GM12801 (cell line): ENCODE results near the gene PCBP3.

Experiments
- TF ChIP-seq, protein P1 (sequence below): IDR thresholded peaks from one replicate; pipeline ENCODE4 v1.5.1; 2011; ENCODE audit warnings: control low read depth; ENCODE audit not compliant: insufficient read length; ENCODE audit errors: extremely low read depth

Gene PCBP3

DNA sequence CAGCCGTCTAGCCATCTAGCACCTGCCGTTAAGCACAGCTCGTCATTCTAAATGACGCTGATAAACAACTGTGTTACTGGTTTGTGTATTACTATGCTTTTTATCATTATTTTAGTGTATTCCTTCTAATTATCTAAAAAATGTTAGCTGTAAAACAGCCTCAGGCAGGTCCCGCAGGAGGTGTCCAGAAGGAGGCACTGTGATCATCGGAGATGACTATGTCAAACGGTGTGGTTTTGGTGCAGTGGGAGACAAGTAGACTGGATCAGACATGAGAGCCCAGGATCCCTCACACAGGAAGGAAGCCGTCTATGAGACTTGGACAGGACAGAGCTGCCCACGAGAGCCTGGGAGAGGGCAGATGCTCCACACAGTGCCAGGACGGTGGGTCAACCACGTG is 282.8 kb downstream of the PCBP3 start:
- TF ChIP-seq, protein P1, sequence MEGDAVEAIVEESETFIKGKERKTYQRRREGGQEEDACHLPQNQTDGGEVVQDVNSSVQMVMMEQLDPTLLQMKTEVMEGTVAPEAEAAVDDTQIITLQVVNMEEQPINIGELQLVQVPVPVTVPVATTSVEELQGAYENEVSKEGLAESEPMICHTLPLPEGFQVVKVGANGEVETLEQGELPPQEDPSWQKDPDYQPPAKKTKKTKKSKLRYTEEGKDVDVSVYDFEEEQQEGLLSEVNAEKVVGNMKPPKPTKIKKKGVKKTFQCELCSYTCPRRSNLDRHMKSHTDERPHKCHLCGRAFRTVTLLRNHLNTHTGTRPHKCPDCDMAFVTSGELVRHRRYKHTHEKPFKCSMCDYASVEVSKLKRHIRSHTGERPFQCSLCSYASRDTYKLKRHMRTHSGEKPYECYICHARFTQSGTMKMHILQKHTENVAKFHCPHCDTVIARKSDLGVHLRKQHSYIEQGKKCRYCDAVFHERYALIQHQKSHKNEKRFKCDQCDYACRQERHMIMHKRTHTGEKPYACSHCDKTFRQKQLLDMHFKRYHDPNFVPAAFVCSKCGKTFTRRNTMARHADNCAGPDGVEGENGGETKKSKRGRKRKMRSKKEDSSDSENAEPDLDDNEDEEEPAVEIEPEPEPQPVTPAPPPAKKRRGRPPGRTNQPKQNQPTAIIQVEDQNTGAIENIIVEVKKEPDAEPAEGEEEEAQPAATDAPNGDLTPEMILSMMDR = no peak

DNA sequence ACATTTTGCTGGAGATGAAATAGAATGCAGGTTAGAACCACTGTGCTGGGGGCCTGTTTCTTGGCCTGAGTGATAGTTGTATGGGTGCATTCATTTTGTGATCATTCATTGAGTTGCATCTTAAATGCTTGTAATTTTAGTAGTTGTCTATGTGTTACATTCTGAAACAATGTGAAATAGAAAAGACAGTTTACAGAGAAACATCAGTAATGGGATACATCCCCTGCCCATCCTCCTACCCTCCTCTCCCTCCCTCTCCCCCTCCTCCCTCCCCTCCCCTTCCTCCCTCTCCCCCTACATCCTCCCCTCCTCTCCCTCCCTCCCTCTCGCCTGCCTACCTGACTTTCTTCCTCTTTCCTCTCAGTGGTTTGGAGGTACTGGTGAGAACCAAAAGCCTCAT is 283.5 kb downstream of the PCBP3 start:
- TF ChIP-seq, protein P1 = no peak

DNA sequence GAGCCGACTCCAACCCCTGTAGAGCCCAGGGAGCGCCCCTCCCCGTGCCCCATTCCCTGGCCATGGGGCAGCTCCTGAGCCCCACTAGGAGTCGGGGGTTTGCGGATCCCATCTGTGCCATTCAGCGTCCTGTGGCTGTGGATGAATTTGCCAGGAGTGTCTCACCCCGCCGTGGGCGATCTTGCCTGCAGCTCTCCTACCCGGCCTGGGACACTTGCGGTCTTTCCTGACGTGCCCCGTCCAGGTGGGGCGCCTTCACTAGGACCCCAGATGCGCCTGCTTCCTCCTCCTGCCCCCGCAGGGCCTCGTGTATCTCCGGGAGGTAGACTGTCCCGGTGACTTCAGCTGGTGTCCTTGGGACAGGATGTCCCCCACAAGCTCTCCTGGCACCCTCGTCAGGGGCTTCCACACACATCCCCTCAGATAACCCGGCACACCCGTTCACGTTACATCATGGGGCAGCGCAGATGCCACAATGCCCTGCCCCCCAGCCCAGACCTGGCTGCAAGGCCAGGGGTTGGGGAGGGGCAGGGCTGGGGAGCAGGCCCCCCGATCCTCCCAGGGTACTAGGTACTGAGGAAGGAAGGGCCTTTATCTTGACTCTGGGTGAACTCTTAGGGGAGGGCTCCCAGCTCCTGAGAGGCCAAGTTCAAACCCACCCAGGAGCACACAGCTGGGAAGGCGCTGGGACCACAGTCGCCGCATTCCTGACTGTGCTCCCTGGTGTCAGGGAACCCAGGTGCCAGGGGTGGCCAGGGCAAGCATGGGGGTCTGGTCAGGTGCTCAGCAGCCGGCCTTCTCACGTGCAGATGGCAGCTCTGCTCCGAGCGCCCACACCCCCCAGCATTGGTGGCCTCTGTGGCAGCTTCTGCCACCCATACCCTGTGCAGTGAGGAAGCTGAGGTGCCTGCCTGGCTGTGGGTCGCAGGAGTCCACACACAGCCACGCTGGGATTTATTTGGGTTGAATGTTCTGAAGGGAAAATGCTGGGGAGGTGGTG is 284.6 kb downstream of the PCBP3 start:
- TF ChIP-seq, protein P1 = no peak

DNA sequence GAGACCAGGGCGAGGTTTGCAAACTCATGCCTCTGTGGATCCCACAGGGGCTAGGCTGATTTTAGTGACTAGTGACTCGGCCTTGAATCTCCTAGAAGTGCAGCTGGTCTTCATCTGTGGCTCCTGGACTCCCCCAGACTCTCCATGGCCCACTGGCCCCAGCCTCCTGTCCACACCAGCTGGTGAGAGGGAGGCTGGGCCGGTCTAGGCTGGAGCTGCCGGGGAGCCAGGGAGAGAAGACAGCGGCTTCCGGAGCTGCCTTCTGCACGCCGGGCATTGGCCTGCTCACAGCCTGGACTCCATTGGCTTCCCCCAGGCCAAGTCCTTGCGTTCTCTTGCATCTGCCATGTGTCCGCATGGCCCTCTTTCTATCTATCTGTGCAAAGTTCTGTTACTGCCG is 285.9 kb downstream of the PCBP3 start:
- TF ChIP-seq, protein P1 = no peak

DNA sequence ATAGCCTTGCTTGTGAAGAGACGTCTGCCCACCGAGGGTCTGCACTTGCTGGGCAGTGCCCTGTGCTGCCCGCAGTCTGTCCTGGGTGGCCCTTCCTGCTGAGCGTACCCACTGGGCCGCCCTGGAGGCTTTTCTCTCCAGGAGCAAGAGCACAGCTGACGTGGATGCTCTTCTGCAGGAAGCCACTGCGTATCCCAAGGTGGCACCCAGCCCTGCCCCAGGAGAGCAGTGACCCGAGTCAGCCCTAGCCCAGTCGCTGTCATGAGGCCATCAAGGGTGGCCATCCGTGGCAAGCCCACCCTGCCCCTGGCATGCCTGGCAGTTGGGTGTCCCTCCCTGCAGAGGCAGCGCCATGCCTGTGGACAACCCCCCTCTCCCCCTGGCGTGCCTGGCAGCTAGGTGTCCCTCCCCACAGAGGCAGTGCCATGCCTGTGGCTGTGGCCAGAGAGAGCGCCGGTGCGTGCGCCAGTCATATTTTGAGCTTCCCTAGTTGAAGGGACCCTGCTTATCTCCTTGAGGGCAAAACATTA is 286.8 kb downstream of the PCBP3 start:
- TF ChIP-seq, protein P1 = no peak

DNA sequence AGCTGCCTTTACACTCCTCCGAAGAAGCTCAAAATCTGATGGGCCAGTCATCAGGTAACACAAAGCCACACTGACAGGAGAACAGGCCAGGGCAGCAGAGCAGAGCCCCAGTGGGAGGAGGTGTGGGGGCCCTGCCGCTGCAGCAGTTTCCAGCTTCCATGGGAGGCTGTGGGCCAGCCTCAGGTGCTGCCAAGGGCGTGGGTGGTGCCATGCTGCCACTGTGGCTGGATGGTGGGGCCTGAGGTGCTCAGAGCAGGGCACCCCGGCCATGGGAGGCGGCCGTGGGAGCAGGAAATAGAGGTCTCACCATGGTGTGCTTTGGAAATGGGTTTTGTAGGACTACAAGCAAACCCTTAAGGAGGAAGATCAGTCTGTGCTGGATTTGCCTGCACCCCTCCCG is 287.3 kb downstream of the PCBP3 start:
- TF ChIP-seq, protein P1 = no peak

DNA sequence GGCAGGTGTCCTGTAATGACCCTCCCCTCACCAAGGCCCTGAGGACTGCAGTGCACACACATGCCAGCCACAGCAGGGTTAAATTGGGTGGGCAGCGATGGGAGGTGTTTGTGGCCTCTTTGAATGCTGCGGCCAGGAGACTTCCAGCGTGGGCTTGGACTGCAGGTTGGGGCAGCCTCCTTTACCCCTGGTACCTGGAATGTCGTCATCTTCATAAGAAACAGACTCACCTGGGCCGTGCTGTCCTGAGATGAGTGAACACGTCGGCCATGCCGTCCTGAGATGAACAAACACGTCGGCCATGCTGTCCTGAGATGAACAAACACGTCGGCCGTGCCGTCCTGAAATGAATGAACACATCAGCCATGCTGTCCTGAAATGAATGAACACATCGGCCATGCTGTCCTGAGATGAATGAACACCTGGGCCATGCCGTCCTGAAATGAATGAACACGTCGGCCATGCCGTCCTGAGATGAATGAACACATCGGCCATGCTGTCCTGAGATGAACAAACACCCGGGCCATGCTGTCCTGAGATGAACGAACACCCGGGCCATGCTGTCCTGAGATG is 288.0 kb downstream of the PCBP3 start:
- TF ChIP-seq, protein P1 = no peak
